GM12874 (cell line): ENCODE results near the gene CSTPP1.

Source experiments
- TF ChIP-seq, protein P1 (sequence below): IDR thresholded peaks from 2 replicates; pipeline ENCODE4 v1.5.1; 2011; ENCODE audit warnings: low read depth, mild to moderate bottlenecking, control low read depth, low read length, moderate library complexity; ENCODE audit not compliant: insufficient read depth

Gene CSTPP1

DNA sequence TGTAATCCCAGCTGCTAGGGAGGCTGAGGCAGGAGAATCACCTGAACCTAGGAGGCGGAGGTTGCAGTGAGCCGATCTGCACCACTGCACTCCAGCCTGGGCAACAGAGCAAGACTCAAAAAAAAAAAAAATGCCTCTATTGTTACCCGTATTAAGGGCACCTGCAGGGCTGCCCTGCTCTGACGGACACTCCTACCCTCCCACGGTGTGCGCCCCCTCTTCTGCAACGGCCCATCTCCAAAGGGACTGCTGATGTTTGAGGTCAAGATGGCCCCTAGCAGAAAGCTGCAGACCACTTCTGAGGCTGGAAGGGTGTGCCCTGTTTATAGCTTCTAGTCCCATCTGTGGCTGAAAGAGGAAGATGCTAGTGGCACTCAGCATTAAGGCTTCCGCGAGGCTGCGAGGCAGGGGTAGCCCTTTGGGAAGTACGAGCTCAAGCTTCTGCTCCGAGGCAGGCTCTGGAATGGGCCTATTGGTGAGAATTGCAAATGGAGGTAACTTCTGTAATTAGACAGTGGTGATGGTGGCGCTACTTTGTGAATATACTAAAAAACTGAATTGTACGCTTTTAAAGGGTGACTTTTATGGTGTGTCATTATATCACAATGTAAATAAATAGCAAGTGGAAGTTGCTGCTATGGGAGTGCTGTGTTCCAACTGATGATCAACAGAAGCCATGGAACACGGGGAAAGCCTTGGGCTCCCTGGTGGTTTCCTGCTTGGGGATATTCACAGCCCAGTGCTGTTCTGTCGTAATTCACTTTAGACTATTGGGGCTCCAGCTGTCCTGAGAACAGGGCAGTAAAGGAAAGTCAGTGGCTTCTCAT, 215.8 kb downstream of the CSTPP1 start:
- TF ChIP-seq, protein P1, sequence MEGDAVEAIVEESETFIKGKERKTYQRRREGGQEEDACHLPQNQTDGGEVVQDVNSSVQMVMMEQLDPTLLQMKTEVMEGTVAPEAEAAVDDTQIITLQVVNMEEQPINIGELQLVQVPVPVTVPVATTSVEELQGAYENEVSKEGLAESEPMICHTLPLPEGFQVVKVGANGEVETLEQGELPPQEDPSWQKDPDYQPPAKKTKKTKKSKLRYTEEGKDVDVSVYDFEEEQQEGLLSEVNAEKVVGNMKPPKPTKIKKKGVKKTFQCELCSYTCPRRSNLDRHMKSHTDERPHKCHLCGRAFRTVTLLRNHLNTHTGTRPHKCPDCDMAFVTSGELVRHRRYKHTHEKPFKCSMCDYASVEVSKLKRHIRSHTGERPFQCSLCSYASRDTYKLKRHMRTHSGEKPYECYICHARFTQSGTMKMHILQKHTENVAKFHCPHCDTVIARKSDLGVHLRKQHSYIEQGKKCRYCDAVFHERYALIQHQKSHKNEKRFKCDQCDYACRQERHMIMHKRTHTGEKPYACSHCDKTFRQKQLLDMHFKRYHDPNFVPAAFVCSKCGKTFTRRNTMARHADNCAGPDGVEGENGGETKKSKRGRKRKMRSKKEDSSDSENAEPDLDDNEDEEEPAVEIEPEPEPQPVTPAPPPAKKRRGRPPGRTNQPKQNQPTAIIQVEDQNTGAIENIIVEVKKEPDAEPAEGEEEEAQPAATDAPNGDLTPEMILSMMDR, result no peak

DNA sequence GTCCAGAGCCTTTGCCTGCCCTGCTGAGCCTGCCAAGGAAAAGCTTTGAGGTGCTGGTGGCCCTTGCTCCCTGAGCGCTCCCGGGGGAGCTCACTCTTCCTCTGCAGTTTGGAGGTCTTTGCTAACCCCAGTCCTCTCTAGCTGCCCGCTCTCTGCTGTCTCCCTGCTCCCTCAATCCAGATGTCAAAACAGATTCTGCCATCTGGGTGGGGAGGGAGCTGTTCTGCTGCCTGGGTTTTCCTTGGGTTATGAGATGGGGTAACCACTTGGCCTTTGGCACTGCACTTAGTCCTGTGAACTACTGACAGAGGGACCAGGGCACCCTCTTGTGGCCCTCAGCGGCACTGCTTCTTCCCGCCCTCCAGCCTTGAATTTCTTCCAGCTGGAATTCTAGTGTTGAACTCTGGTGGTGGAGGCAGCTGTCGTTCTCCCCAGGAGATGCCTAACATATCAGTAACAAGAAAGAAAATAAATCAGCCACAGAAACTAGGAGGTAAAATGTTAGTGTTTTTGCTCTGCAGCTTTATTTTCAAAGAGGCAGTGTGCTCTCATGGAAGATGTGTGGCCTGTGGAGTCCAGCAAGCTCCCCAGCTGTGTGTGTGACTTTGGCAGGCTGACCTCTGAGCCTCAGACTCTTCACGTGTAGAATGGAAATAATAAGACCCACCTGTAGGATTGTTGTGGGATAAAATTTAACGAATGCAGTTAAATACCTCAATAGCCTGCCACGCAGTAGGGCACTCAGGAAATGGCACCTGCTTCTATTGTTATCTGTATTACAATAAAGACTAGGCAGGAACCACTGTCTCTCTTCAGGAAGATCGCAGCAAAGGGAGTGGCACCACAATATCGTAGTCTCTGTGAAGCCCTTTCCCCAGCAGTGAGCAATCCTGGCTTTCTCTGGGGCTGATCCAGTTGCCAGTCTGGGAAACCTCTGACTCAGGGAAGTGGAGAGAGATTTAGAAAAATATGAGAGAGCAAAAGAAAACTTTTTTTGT, 216.7 kb downstream of the CSTPP1 start:
- TF ChIP-seq, protein P1, result peak; percentile 94

DNA sequence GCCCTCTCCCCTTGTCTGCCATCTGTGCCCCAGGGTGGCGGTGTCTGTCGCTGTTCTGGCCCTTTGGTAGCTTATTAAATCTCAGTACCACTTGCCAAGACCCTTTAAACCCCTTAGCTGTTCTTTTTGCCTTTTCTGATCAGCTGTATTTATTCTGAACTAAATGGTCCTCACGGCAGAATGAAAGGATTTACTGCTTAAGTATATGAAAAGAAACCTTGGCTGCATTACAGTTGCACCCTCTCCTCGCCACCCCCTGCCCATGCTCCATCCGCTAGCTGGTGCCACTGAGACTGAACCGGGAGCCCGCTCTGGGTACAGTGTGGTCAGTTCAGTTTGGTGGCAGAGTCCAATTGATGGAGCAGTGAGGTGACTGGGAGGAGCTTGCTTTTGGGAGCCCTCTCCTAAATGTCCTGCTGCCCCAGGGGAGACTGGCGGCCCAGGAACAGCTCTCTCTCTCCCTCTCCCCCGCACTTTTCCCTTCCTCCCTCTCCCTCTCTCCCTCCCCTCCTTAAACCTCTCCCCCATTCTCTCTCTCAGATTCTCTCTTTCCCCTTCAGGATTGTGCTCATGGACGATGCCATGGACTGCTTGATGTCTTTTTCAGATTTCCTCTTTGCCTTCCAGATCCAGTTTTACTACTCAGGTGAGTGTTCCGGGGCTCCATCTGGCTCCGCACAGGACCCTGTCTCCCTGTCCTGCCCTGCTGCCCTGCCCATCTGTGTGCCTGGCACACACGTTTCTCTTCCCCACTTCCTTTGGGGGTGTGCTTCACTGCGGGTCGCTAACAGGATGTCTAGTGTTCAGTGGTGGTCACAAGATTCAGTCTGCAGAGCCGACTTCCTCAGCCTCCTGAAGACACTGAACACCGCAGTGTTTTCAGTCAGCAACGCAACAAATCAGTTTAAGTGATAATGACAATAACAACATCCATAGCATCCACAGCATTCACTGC, 218.3 kb downstream of the CSTPP1 start:
- TF ChIP-seq, protein P1, result no peak

DNA sequence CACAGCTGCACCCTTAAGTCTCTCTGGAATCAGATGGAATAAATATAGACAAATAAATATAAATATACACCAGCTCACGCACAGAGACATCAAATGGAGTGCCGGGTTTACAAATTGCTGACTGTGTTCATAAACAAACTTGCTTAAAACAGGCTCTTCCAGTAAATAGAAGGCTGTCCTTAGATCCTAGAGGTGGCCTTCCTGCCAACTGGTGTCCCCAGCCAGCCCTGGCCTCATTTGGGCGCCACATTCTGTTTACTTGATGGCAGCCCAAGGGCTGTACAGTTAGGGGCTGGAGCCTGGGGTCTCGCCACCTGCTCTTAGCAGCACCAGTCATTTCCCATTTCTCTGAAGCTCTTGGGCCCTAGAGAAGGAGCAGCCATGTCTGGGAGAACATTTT, 219.3 kb downstream of the CSTPP1 start:
- TF ChIP-seq, protein P1, result no peak

DNA sequence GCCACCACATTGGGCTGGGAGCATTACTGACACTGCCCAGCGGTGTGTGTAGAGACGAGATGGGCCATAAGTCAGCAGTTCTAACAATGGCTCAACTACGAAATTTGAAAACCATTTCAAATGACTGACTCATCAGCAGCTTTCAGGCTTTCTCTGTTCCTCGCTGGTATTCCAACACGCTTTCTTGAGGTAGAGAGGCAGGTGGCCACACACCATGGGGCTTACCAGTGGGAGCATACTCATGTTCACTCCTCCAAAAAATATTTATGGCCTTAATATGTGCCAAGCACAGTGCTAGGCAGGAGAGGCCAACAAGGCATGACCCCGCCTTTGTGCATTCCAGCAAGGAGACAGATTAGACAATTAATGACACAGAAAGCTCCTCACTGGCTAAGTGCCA, 219.8 kb downstream of the CSTPP1 start:
- TF ChIP-seq, protein P1, result no peak

DNA sequence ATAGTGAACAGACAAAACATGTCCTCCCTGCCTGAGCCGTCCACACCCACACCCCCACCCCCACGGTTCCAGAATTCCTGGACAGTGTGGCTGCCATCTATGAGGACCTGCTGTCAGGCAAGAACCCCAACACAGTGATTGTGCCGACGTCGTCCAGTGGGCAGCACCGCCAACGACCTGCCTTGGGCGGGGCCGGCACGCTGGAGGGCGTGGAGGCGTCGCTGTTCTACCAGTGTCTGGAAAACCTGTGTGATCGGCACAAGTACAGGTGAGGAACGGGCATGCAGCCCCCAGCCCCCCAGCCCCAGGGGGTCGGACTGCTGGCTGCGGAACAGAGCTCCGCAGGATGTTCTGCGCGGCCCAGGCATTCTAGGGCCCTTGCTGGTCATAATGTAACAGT, 220.4 kb downstream of the CSTPP1 start:
- TF ChIP-seq, protein P1, result no peak
